NCI-H1105 treated with DMSO at 0.1 percent for 48 hours (cell line): ENCODE data around the gene TAB3.

Experiments used
- DNase-seq: peaks from one replicate; lab custom pipeline; 2025; lab: John Stamatoyannopoulos, UW

The TAB3 gene

DNA sequence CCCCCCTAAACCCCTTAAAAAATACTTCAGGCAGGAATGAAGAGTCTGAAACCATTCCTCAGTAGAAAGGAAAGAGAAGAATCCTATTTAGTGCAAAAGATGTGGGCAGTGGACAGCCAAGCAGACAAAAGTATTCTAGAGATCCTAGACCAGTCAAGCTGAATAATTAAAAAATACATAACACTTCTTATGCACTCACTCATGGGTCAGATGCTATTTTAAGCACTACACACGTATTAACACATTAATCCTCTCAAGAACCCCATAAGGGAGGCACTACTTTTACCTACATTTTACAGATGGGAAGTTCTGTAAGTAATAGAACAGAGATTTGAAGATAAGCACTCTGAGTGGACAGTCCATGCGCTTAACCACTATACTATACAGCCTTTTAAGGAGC is 5.9 kb downstream of the TAB3 start:
- no peak for DNase-seq

DNA sequence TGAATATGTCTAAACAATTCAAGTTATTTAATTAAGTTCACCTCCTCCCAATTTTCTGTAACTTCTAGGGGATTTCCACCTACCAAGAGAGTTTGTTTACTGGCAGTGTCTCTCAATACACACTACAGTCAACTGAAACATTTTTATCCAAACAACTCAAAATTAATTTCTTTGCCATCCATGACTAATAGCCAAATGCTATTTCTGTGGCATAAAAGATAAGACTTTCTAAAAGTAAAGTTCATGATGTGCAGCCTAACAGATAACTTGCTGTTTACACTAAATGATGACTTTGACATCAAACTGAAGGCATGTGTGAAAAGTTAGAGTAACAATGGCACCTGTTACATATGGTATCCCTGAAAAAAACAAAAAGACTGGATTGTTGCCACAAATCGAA is 7.3 kb downstream of the TAB3 start:
- DNase-seq = no peak

DNA sequence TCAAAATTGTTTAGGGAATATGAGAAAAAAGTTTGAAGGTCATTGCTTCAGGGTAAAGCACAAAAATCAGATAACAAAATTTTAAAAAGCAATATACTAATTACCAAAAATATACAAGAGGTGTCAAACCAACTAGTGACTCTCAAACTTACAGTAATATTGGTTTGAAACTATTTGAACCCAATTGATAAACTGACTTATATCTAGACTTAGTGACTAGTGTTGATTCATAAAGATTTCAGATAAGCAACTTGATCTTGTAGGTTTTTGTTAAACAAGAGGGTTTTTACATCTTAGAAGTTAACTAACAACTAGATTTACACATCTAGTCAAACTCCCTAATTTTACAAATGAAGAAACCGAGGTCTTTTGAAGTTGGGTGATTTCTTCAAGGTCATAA is 7.7 kb downstream of the TAB3 start:
- no peak for DNase-seq

DNA sequence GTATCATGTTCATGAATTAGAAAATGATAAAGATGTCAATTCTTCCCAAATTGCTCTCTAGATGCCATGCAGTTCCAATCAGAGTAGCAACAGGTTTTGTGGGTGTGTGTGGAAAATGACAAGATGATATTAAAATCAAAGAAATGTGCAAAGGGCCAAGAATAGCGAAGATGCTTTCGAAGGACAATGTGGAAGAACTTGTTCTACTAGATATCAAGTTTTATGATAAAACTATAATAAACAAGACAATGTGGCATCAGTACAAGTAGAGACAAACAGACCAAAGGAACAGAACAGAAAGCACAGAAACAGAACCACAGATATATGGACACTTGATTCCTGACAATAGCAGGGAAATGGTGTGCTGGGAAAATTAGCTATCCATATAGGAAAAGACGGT is 9.0 kb downstream of the TAB3 start:
- DNase-seq = no peak

- DNase-seq = no peak
Observed at GRCh38 chrX:30876367-30876766, 12.7 kb downstream of the TAB3 start.

- DNase-seq = no peak
Observed at GRCh38 chrX:30875957-30876356, 13.1 kb downstream of the TAB3 start.

- no peak for DNase-seq
Observed at GRCh38 chrX:30874851-30875250, 14.2 kb downstream of the TAB3 start.

- DNase-seq = no peak
Observed at GRCh38 chrX:30870572-30870971, 18.5 kb downstream of the TAB3 start.

DNA sequence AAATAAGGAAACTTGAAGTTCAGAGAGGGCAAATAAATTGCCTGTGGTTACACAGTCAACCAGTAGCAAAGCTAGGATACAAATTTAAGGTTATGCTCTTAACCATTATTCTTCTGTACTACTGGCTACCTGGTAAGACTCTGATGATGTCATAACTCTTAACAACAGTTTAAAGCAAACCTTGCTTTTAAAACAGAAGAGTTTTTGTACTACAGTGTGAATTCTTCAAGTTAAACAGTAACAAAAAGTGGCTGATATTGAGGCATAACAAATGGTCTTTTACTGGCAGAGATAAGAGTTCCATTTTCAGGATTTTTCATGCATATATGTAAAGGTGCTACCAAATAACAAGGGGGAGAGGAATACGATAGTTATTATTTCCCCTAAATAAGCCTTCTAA is 23.4 kb downstream of the TAB3 start:
- no peak for DNase-seq

DNA sequence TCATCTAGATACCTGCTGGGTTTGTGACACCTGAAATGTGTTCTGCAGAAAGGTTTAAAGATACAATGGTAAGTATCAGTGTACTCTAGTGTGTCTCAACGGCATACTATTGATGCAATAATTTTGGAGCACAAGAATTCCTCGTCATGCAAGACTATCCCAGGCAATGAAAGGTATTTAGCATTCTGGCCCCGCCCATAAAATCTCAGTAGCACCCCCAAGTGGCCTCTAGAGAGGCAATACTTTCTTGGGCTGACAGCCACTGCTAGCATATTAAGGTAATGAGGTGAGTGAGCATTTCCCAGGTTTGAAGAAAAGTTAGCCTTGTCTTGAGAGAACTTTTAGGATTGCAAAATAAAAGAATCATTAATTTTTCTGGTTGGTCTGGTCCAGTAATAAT is 24.0 kb downstream of the TAB3 start:
- DNase-seq = no peak

DNA sequence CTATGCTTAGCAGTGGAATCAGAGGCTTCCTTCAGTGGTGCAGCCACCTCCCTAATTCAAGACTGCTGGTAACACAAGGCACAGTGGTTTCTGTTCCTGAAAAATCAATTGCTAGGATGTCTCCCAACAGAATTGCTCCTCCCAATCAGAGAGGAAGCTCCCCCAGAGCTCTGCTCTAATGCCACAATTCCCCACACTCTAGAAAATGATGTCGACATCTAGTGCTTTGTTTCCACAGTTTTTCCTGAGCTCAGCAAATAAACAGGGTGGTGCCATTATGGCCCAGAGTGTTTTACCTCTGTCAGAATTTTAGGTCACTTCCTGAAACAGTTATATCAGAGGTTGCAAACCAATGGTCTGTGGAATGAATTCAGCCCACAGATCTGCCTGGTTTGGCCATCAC is 24.7 kb downstream of the TAB3 start:
- no peak for DNase-seq

DNA sequence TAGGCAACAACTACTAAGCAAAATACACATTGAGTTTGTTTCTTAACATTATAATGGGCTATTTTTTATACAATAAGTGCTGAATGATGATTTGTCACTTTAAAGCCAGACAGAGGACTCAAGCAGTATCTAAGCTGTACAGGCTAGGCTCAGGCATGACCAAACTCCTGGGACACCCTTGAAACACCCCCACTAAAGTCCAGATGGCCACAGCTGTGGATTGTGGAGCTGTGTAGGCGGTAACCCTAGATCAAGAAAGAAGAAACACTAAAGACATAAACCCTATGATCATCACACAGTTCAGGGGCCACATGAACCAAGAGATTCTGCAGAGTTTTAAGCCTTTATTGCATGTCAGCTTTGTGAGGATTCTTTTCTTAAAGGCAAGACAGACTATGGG is 25.1 kb downstream of the TAB3 start:
- no peak for DNase-seq

GRCh38 chrX:30858098-30858497 is 31.0 kb downstream of the TAB3 start:
- DNase-seq = no peak

GRCh38 chrX:30851449-30851848 is 37.6 kb downstream of the TAB3 start:
- DNase-seq = no peak

DNA sequence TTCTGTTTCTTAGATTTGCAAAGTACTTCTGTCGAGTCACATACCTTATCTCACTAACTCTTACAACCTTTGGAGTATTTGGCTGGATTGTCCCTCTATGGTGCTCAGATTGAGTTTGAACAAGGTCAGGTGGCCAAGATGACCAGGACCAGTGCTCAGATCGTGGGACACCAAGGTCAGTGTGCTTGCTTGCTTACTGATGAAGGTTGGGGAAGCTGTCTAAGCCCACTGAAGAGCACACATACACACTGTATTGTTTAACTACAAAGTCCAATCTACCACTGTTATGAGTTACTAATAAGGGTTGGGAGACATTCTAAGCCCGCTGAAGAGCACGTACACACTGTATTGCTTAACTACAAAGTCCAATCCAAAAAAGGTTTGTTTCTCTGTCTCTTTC is 53.7 kb downstream of the TAB3 start:
- DNase-seq = no peak

- DNase-seq = no peak
Observed at GRCh38 chrX:30833896-30834295, 55.2 kb downstream of the TAB3 start.

- no peak for DNase-seq
Observed at GRCh38 chrX:30831082-30831481, 58.0 kb downstream of the TAB3 start.

DNA sequence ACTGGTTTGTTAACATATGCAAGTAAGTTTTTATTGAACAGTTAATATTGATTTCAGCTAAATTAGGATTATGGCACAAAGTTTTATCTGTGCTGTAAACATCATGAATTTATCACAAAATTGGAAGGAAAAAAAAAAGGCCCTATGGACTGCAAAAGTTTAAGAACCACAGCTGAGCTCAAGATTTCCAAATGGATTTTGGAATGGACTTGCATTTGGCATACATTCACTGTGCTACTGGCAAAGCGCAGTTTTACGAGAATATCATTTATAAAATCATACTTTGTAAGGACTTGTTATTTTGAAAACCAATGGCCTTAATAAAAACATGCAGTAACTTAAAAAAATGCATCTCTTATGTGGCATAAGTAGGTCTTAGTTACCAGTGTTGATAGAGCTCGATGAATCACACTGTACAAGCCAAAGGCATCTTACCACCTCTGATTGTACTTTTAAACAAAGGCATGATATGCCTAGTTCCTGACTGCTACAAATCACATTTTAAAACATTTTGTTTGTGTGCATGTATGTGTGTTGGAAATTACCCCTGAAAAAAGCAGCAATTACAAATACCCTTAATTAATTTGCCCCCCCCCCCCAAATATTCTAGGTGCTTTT is 58.6 kb downstream of the TAB3 start:
- no peak for DNase-seq

- DNase-seq = no peak
Observed at GRCh38 chrX:30824275-30824674, 64.8 kb downstream of the TAB3 start.

- no peak for DNase-seq
Observed at GRCh38 chrX:30822764-30823163, 66.3 kb downstream of the TAB3 start.

DNA sequence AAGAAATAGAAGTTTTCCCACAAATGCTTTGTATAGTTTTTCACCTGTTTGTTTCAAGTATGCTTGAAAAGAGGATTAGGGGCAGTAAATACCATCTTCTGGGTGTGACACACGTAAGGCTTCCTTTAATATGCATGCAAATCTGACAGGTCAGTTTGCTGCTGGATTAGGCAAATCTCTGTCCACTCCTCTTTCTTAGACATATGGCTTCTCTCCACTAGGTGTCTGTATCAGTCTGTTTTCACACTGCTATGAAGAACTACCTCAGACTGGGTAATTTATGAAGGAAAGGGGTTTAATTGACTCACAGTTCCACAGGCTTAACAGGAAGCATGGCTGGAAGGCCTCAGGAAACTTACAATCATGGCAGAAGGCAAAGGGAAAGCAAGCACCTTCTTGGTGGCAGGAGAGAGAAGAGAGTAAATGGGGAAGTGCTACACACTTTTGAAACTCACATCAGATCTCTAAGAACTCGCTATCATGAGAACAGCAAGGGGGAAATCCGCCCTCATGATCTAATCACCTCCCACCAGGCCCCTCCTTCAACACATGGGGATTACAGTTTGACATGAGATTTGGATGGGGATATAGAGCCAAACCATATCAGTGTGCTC is 66.9 kb downstream of the TAB3 start:
- DNase-seq = no peak

- no peak for DNase-seq
Observed at GRCh38 chrX:30821116-30821515, 67.9 kb downstream of the TAB3 start.

GRCh38 chrX:30819080-30819479 is 70.0 kb downstream of the TAB3 start:
- no peak for DNase-seq

DNA sequence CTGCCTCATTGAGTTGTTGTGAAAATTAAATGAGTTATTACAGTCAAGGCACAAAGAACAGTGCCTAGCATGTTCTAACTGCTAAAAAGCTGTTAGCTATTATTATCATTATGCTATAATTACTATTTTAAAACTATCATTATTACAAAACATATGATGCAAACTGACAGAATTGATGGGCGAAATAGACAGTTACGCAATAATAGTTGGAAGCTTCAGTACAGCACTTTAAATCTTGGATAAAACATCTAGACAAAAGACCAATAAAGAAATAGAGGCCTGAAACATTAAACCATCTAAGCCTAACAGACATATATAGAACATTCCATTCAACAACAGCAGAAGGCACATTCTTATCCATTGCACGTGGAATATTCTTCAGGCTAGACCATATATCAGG is 73.0 kb downstream of the TAB3 start:
- no peak for DNase-seq
